Neural progenitor cell (in vitro differentiated cells): Measurements from ENCODE around the gene MTRF1L. TPM values are rescaled to one million over a fixed set of nuclear protein-coding genes. Genes with fewer than 3 reads are reported as not detected.
"Not testable (repeated sequence)": the region's sequence is repeated elsewhere in the genome, so short reads cannot be mapped to it uniquely, and the experiment has no call there.

Experiments
- DNase-seq: peaks from one replicate; pipeline ENCODE4 v3.0.0-alpha.2; 2016; ENCODE audit warnings: low spot score
- H2AFZ ChIP-seq: fragments of 200-600 bp; sonication (generic); replicated peaks from 2 replicates; pipeline ENCODE4 v1.6.1; 2016; ENCODE audit warnings: antibody characterized with exemption
- H3F3A ChIP-seq: fragments of 200-600 bp; sonication (generic); 2 replicates; pipeline ENCODE4 v1.6.1; 2016; ENCODE audit warnings: antibody characterized with exemption, low read depth
- H3K27ac ChIP-seq: fragments of 200-600 bp; sonication (generic); 2 replicates; pipeline ENCODE4 v1.5.1; 2016; ENCODE audit warnings: mild to moderate bottlenecking
- H3K27me3 ChIP-seq: fragments of 200-600 bp; sonication (generic); 2 replicates; pipeline ENCODE4 v1.6.1; 2016; ENCODE audit warnings: mild to moderate bottlenecking, moderate library complexity
- H3K36me3 ChIP-seq: fragments of 200-600 bp; sonication (generic); 2 replicates; pipeline ENCODE4 v1.5.1; 2016
- H3K4me1 ChIP-seq: fragments of 200-600 bp; sonication (generic); 2 replicates; pipeline ENCODE4 v1.6.1; 2016; ENCODE audit warnings: mixed run types
- H3K4me2 ChIP-seq: fragments of 200-600 bp; sonication (generic); 2 replicates; pipeline ENCODE4 v1.6.1; 2016
- H3K4me3 ChIP-seq: fragments of 200-600 bp; sonication (generic); 2 replicates; pipeline ENCODE4 v1.5.1; 2016
- H3K79me2 ChIP-seq: fragments of 200-600 bp; sonication (generic); 2 replicates; pipeline ENCODE4 v1.6.1; 2016; ENCODE audit warnings: low read depth
- H3K9ac ChIP-seq: fragments of 200-600 bp; sonication (generic); 2 replicates; pipeline ENCODE4 v1.6.1; 2016
- H3K9me3 ChIP-seq: fragments of 200-600 bp; sonication (generic); 2 replicates; pipeline ENCODE4 v1.5.1; 2016; ENCODE audit warnings: low read depth
- H4K20me1 ChIP-seq: fragments of 200-600 bp; sonication (generic); 2 replicates; pipeline ENCODE4 v1.6.1; 2016; ENCODE audit warnings: low read depth
- H3K27ac Mint-ChIP-seq: 3 replicates; pipeline ENCODE4 v1.8.0; 2021; ENCODE audit warnings: mixed read lengths
- H3K27me3 Mint-ChIP-seq: 2 replicates; pipeline ENCODE4 v1.8.0; 2022; ENCODE audit warnings: low read depth, mild to moderate bottlenecking, inconsistent platforms, moderate library complexity, mixed read lengths; ENCODE audit not compliant: insufficient read depth
- H3K36me3 Mint-ChIP-seq: 3 replicates; pipeline ENCODE4 v1.8.0; 2021; ENCODE audit warnings: mixed read lengths
- H3K4me1 Mint-ChIP-seq: 3 replicates; pipeline ENCODE4 v1.8.0; 2021; ENCODE audit warnings: mixed read lengths
- H3K4me3 Mint-ChIP-seq: 3 replicates; pipeline ENCODE4 v1.8.0; 2021; ENCODE audit warnings: mild to moderate bottlenecking, moderate library complexity, mixed read lengths
- H3K9me3 Mint-ChIP-seq: 3 replicates; pipeline ENCODE4 v1.8.0; 2020; ENCODE audit warnings: mixed read lengths
- EZH2 ChIP-seq: fragments of 200-600 bp; sonication (generic); IDR thresholded peaks from 2 replicates; pipeline ENCODE4 v1.6.1; 2017; ENCODE audit warnings: antibody characterized with exemption, mild to moderate bottlenecking, moderate library complexity
- EZH2phosphoT487 ChIP-seq: fragments of 200-600 bp; sonication (generic); IDR thresholded peaks from 2 replicates; pipeline ENCODE4 v1.6.1; 2017; ENCODE audit warnings: antibody characterized with exemption
- total RNA-seq: library from RNA; depleted of rRNA; stranded (reverse); fragments of >200 nt; gene quantifications from 2 replicates; pipeline ENCODE4 v1.2.3, GENCODE V29; 2015; ENCODE audit warnings: low replicate concordance
- TF ChIP-seq, protein P1 (sequence below): fragments of 200-600 bp; sonication (generic); IDR thresholded peaks from 2 replicates; pipeline ENCODE4 v1.5.1; 2017; ENCODE audit warnings: antibody characterized with exemption, mild to moderate bottlenecking

The MTRF1L gene
- total RNA-seq, 1 donor from 2014 or later: 29.0 TPM

DNA sequence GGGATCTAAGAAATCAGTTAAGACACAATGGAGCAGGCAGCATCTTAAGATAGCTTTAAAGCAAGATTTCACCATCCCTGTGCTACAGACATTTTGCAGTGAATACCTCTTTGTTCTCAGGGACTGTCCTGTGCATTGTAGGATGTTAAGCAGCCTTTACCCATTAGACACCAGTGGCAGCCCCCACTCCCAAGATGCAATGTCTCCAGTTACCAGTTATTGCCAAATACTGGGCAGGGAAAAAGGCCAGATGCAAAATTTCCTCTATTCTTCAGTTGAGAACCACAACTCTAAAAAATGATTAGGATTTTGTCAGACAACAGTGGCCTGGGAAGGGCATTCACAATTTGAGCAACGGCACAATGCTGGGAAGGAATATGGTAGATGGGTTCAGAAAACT, 25.8 kb downstream of the MTRF1L start:
- no peak overlapping the region for H2AFZ ChIP-seq
- H3K4me3 Mint-ChIP-seq: no peak overlapping the region
- H3K27me3 Mint-ChIP-seq: no peaks in the 10 kb centered on the region
- no peak for TF ChIP-seq EZH2phosphoT487
- H3K4me1 ChIP-seq: peaks cover 70% of the 10 kb centered on the region
- no peak overlapping the region for H3K27ac Mint-ChIP-seq
- H3K4me2 ChIP-seq: peak overlapping the region; percentile 93
- no peaks in the 10 kb centered on the region for H3K27me3 ChIP-seq
- peaks cover 100% of the 10 kb centered on the region for H3K79me2 ChIP-seq
- DNase-seq: peak; percentile 7
- peaks cover 29% of the 10 kb centered on the region for H3F3A ChIP-seq
- H3K9me3 Mint-ChIP-seq: peaks cover 4% of the 10 kb centered on the region
- peak overlapping the region; percentile 28 for H3K4me3 ChIP-seq
- H3K27ac ChIP-seq: no peak overlapping the region
- H3K36me3 Mint-ChIP-seq: peaks cover 69% of the 10 kb centered on the region
- no peak overlapping the region for H3K9ac ChIP-seq
- no peaks in the 10 kb centered on the region for H3K9me3 ChIP-seq
- H3K4me1 Mint-ChIP-seq: peaks cover 34% of the 10 kb centered on the region
- H3K36me3 ChIP-seq: peaks cover 44% of the 10 kb centered on the region
- H4K20me1 ChIP-seq: peaks cover 87% of the 10 kb centered on the region

DNA sequence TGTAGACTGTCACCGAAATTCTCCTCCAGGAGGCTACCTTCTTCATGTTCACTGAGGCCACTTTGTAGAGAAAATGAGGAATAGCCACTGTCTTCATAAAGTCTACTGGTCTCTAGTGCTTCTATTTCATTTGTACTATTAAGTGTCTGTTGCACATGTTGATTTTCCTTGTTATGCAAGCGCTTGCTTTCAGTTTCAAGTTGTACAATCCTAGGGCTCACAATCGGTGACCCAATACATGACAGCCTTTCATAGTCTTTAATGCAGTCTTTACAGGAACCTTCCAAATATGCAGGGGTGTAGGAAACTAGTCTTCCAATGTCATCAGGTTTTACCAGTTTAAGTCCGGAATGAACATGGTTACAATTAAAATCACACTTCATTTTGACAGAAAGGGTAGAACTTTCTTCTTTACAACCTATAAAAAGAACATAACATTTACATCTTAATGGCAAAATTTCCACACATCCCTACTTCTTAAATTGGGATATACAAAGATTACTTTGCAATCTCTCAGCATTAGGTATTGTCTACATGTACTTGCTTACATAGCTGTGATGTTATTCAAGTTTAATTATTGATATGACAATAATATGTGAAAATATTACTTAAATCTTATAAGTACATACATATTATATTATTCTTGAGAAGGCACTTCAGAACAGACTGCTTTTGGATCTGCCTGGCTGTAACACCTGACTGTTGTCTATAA, 27.1 kb downstream of the MTRF1L start:
- peaks cover 73% of the 10 kb centered on the region for H3K36me3 Mint-ChIP-seq
- peaks cover 7% of the 10 kb centered on the region for H3K9me3 Mint-ChIP-seq
- Histone ChIP-seq H3K36me3 (peaks cover 58% of the 10 kb centered on the region), H3K4me2 (peak overlapping the region; percentile 93), H3K27ac (no peak overlapping the region), H3K79me2 (peaks cover 94% of the 10 kb centered on the region), H3K27me3 (no peaks in the 10 kb centered on the region), H3K4me1 (peaks cover 65% of the 10 kb centered on the region), H3K9ac (no peak overlapping the region), H2AFZ (no peak overlapping the region), H3K4me3 (peak overlapping the region; percentile 23), H3F3A (peaks cover 43% of the 10 kb centered on the region), H3K9me3 (peaks cover 2% of the 10 kb centered on the region), H4K20me1 (peaks cover 77% of the 10 kb centered on the region)
- TF ChIP-seq, protein P1, sequence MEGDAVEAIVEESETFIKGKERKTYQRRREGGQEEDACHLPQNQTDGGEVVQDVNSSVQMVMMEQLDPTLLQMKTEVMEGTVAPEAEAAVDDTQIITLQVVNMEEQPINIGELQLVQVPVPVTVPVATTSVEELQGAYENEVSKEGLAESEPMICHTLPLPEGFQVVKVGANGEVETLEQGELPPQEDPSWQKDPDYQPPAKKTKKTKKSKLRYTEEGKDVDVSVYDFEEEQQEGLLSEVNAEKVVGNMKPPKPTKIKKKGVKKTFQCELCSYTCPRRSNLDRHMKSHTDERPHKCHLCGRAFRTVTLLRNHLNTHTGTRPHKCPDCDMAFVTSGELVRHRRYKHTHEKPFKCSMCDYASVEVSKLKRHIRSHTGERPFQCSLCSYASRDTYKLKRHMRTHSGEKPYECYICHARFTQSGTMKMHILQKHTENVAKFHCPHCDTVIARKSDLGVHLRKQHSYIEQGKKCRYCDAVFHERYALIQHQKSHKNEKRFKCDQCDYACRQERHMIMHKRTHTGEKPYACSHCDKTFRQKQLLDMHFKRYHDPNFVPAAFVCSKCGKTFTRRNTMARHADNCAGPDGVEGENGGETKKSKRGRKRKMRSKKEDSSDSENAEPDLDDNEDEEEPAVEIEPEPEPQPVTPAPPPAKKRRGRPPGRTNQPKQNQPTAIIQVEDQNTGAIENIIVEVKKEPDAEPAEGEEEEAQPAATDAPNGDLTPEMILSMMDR: no peak
- TF ChIP-seq EZH2phosphoT487 (no peak), EZH2 (no peak)
- peaks cover 25% of the 10 kb centered on the region for H3K4me1 Mint-ChIP-seq
- no peak overlapping the region for H3K4me3 Mint-ChIP-seq
- no peak overlapping the region for H3K27ac Mint-ChIP-seq
- DNase-seq: no peak
- no peaks in the 10 kb centered on the region for H3K27me3 Mint-ChIP-seq

DNA sequence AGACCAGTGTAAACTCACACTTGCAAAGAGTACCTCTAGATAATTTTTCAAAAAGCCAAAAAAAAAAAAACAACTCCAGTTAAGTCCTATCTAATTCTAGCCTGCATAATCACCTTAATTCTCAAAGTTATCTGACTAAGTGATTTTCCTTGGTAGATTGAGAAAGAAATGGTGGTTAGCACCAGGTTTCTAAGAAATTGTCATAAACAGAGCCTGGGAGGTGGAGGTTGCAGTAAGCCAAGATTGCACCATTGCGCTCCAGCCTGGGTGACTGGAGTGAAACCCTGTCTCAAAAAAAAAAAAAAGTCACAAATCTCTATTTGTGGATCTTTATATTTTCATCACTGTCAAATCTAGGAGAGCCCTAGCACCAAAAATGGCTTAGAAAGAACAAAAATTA, 28.6 kb downstream of the MTRF1L start:
- Histone ChIP-seq H3K79me2 (peaks cover 80% of the 10 kb centered on the region), H3K4me2 (peak overlapping the region; percentile 93), H3K27ac (no peak overlapping the region), H3K4me3 (peak overlapping the region; percentile 23), H3K4me1 (peaks cover 50% of the 10 kb centered on the region), H2AFZ (no peak overlapping the region), H3K36me3 (peaks cover 58% of the 10 kb centered on the region), H4K20me1 (peaks cover 62% of the 10 kb centered on the region), H3K9ac (no peak overlapping the region), H3F3A (peaks cover 55% of the 10 kb centered on the region), H3K9me3 (peaks cover 5% of the 10 kb centered on the region), H3K27me3 (no peaks in the 10 kb centered on the region)
- Mint-ChIP-seq H3K9me3 (peaks cover 8% of the 10 kb centered on the region), H3K27me3 (no peaks in the 10 kb centered on the region), H3K27ac (no peak overlapping the region), H3K4me3 (no peak overlapping the region), H3K36me3 (peaks cover 76% of the 10 kb centered on the region), H3K4me1 (peaks cover 14% of the 10 kb centered on the region)
- DNase-seq: no peak
- TF ChIP-seq, protein P1: no peak

DNA sequence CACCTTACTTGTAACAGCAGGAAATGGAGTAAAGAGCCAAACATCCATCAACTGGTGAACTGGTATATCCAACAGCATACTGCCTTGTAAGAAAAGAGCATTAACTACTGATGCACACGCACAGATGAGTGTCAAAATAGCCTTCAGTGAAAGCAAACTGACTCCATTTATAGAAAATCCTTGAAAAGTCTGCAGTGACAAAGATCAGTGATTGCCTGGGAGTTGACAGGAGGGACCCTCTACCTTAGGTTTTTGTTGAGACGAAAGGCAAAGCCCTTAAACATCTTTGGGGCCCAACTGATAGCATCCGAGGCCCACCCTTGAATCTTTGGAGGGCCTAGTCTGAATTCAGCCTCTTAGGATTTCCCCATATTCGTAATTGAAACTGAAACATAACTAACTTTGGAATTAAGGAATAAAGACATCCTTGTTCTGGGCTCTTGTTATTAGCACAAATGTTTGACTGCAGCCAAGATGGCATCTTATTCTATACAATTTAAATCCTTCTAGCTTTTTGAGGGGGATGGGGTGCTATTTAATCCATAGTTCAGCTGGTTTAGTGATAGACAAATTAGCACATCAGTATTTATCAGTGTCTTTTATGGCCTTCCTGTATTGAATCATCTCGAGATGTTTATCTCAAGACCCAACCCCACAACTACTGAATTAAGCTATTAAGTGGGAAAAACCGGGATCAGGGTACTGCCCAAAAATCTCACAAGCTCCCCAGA, 32.7 kb downstream of the MTRF1L start:
- no peak overlapping the region for H3K4me3 ChIP-seq
- H3K9me3 Mint-ChIP-seq: peaks cover 28% of the 10 kb centered on the region
- H3K27ac Mint-ChIP-seq: no peak overlapping the region
- H4K20me1 ChIP-seq: peaks cover 21% of the 10 kb centered on the region
- H3K36me3 Mint-ChIP-seq: peaks cover 48% of the 10 kb centered on the region
- H3K27me3 Mint-ChIP-seq: peaks cover 5% of the 10 kb centered on the region
- no peak for DNase-seq
- H2AFZ ChIP-seq: no peak overlapping the region
- peaks cover 45% of the 10 kb centered on the region for H3F3A ChIP-seq
- no peak overlapping the region for H3K4me2 ChIP-seq
- H3K9me3 ChIP-seq: peaks cover 5% of the 10 kb centered on the region
- TF ChIP-seq, protein P1: no peak
- TF ChIP-seq EZH2phosphoT487: no peak
- TF ChIP-seq EZH2: no peak
- H3K27me3 ChIP-seq: no peaks in the 10 kb centered on the region
- H3K4me1 Mint-ChIP-seq: no peaks in the 10 kb centered on the region
- H3K4me3 Mint-ChIP-seq: no peak overlapping the region
- no peak overlapping the region for H3K9ac ChIP-seq
- peaks cover 46% of the 10 kb centered on the region for H3K36me3 ChIP-seq
- H3K79me2 ChIP-seq: peaks cover 39% of the 10 kb centered on the region
- peak overlapping the region; percentile 53 for H3K27ac ChIP-seq
- peaks cover 11% of the 10 kb centered on the region for H3K4me1 ChIP-seq

DNA sequence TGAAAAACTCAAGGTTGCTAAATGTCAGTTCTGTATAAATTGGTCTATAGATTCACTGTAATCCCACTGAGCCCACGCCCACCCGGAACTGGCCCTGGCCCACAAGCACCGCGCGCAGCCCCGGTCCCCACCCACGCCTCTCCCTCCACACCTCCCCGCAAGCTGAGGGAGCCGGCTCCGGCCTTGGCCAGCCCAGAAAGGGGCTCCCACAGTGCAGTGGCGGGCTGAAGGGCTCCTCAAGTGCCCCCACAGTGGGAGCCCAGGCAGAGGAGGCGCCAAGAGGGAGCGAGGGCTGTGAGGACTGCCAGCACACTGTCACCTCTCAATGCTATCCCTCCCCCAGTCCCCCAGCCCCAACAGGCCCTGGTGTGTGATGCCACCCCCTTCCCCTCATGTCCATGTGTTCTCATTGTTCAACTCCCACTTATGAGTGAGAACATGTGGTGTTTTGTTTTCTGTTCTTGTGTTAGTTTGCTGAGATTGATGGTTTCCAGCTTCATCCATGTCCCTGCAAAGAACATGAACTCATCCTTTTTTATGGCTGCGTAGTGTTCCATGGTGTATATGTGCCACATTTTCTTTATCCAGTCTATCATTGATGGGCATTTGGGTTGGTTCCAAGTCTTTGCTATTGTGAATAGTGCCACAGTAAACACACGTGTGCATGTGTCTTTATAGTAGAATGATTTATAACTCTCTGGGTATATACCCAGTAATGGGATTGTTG, 36.2 kb downstream of the MTRF1L start:
- not testable (repeated sequence) for H2AFZ ChIP-seq, H3K9me3 ChIP-seq, DNase-seq, H3K27me3 Mint-ChIP-seq, H4K20me1 ChIP-seq, H3K27me3 ChIP-seq, H3K4me2 ChIP-seq, H3K4me1 ChIP-seq, H3K27ac Mint-ChIP-seq, H3K4me1 Mint-ChIP-seq, H3K4me3 Mint-ChIP-seq, H3K79me2 ChIP-seq, H3K4me3 ChIP-seq, H3K27ac ChIP-seq, H3K9ac ChIP-seq
- Mint-ChIP-seq H3K9me3 (peaks cover 28% of the 10 kb centered on the region), H3K36me3 (peaks cover 18% of the 10 kb centered on the region)
- Histone ChIP-seq H3K36me3 (peaks cover 10% of the 10 kb centered on the region), H3F3A (peaks cover 24% of the 10 kb centered on the region)
